ENCODE results near the gene ZSWIM2.
"Not testable (repeated sequence)": the region's sequence is repeated elsewhere in the genome, so short reads cannot be mapped to it uniquely, and the experiment has no call there.

Gene ZSWIM2

GRCh38 chr2:186842373-186842772 is 6.6 kb downstream of the ZSWIM2 start:
- no peak for DNase-seq (ENCODE audit: low read depth)

GRCh38 chr2:186841940-186842339 is 7.0 kb downstream of the ZSWIM2 start:
- peak; percentile 86 for DNase-seq (ENCODE audit: low read depth)

- peak; percentile 8 for DNase-seq (ENCODE audit: low read depth)
Measured at GRCh38 chr2:186835628-186836027, 13.3 kb downstream of the ZSWIM2 start.

- no peak for DNase-seq (ENCODE audit: low read depth)
Measured at GRCh38 chr2:186827862-186828492, 21.0 kb downstream of the ZSWIM2 start.

GRCh38 chr2:186827411-186827810 is 21.6 kb downstream of the ZSWIM2 start:
- DNase-seq (ENCODE audit: low read depth) = peak; percentile 72

- DNase-seq (ENCODE audit: low read depth) = no peak
Measured at GRCh38 chr2:186822323-186822722, 26.6 kb downstream of the ZSWIM2 start.

GRCh38 chr2:186820303-186820702 is 28.7 kb downstream of the ZSWIM2 start:
- DNase-seq (ENCODE audit: low read depth) = peak; percentile 36

- not testable (repeated sequence) for DNase-seq (ENCODE audit: low read depth)
Measured at GRCh38 chr2:186811760-186812159, 37.2 kb downstream of the ZSWIM2 start.

GRCh38 chr2:186806591-186806990 is 42.4 kb downstream of the ZSWIM2 start:
- DNase-seq (ENCODE audit: low read depth) = no peak

GRCh38 chr2:186798604-186799003 is 50.4 kb downstream of the ZSWIM2 start:
- not testable (repeated sequence) for DNase-seq (ENCODE audit: low read depth)

GRCh38 chr2:186784930-186785329 is 64.0 kb downstream of the ZSWIM2 start:
- no peak for DNase-seq (ENCODE audit: low read depth)

GRCh38 chr2:186783254-186783653 is 65.7 kb downstream of the ZSWIM2 start:
- DNase-seq (ENCODE audit: low read depth) = no peak

- peak; percentile 24 for DNase-seq (ENCODE audit: low read depth)
Measured at GRCh38 chr2:186780701-186781316, 68.2 kb downstream of the ZSWIM2 start.
